ENCODE data around the gene FOXD4L3. TPM values are rescaled to one million over a fixed set of nuclear protein-coding genes. Genes with fewer than 3 reads are reported as not detected.
"Not testable (repeated sequence)": the region's sequence is repeated elsewhere in the genome, so short reads cannot be mapped to it uniquely, and the experiment has no call there.

Gene FOXD4L3
- polyA plus RNA-seq, 2 of the 4 experiments (the other 2 are of a cell fraction): 0.06 TPM; not detected in 1

GRCh38 chr9:68323749-68324148, 21.1 kb downstream of the FOXD4L3 start:
- H3K9me3 ChIP-seq; DNase-seq (ENCODE audit: low read depth in 1 of 2, low spot score in 1 of 2); H3K4me1 ChIP-seq; POLR2A ChIA-PET; H3K27ac ChIP-seq; FAIRE-seq; H3K4me3 ChIP-seq; H3K4me2 ChIP-seq; CTCF ChIA-PET: not testable (repeated sequence)
- no CpG with 5 or more reads among the region's 24 CpGs for WGBS (ENCODE audit: missing lambda C conversion rate)
- ATAC-seq: peak in 1 of 2 experiments; percentile 38; a peak in 1 of 6 replicates

- DNase-seq (ENCODE audit: low read depth in 1 of 2, low spot score in 1 of 2); FAIRE-seq; H3K4me3 ChIP-seq; H3K9me3 ChIP-seq; H3K27ac ChIP-seq; CTCF ChIA-PET; POLR2A ChIA-PET; H3K4me2 ChIP-seq; H3K4me1 ChIP-seq: not testable (repeated sequence)
- peak in 1 of 2 experiments; percentile 25; a peak in 1 of 6 replicates for ATAC-seq
- no CpG with 5 or more reads among the region's 20 CpGs for WGBS (ENCODE audit: missing lambda C conversion rate)
Observed at GRCh38 chr9:68324518-68324917, 21.9 kb downstream of the FOXD4L3 start.

- POLR2A ChIA-PET; DNase-seq (ENCODE audit: low read depth in 1 of 2, low spot score in 1 of 2); CTCF ChIA-PET; H3K9me3 ChIP-seq; H3K4me3 ChIP-seq; H3K27ac ChIP-seq; ATAC-seq; H3K4me2 ChIP-seq; H3K4me1 ChIP-seq; FAIRE-seq: not testable (repeated sequence)
- WGBS (ENCODE audit: missing lambda C conversion rate): 40% methylated on average over 2 of the region's 4 CpGs
Observed at GRCh38 chr9:68329106-68329505, 26.4 kb downstream of the FOXD4L3 start.

- H3K4me1 ChIP-seq; ATAC-seq; POLR2A ChIA-PET; H3K4me2 ChIP-seq; CTCF ChIA-PET; DNase-seq (ENCODE audit: low read depth in 1 of 2, low spot score in 1 of 2); H3K9me3 ChIP-seq; H3K4me3 ChIP-seq; H3K27ac ChIP-seq; FAIRE-seq: not testable (repeated sequence)
- WGBS (ENCODE audit: missing lambda C conversion rate): 60% methylated on average over 9 of the region's 11 CpGs
Observed at GRCh38 chr9:68330531-68331173, 28.0 kb downstream of the FOXD4L3 start.

- ATAC-seq; H3K4me1 ChIP-seq; DNase-seq (ENCODE audit: low read depth in 1 of 2, low spot score in 1 of 2); H3K4me3 ChIP-seq; H3K9me3 ChIP-seq; POLR2A ChIA-PET; FAIRE-seq; H3K27ac ChIP-seq; H3K4me2 ChIP-seq; CTCF ChIA-PET: not testable (repeated sequence)
- 11% methylated on average over 1 of the region's 1 CpG for WGBS (ENCODE audit: missing lambda C conversion rate)
Observed at GRCh38 chr9:68332122-68332521, 29.5 kb downstream of the FOXD4L3 start.

- ATAC-seq; FAIRE-seq; H3K9me3 ChIP-seq; H3K4me1 ChIP-seq; DNase-seq (ENCODE audit: low read depth in 1 of 2, low spot score in 1 of 2); H3K27ac ChIP-seq; H3K4me3 ChIP-seq; CTCF ChIA-PET; H3K4me2 ChIP-seq; POLR2A ChIA-PET: not testable (repeated sequence)
- WGBS (ENCODE audit: missing lambda C conversion rate): 61% methylated on average over 3 of the region's 3 CpGs
Observed at GRCh38 chr9:68335935-68336334, 33.3 kb downstream of the FOXD4L3 start.

- H3K9me3 ChIP-seq; DNase-seq (ENCODE audit: low read depth in 1 of 2, low spot score in 1 of 2); ATAC-seq; H3K27ac ChIP-seq; H3K4me2 ChIP-seq; POLR2A ChIA-PET; FAIRE-seq; CTCF ChIA-PET; H3K4me1 ChIP-seq; H3K4me3 ChIP-seq: not testable (repeated sequence)
- 49% methylated on average over 7 of the region's 10 CpGs for WGBS (ENCODE audit: missing lambda C conversion rate)
Observed at GRCh38 chr9:68336639-68337339, 34.1 kb downstream of the FOXD4L3 start.

- 39% methylated on average over 7 of the region's 7 CpGs for WGBS (ENCODE audit: missing lambda C conversion rate)
Observed at GRCh38 chr9:68338000-68338399, 35.3 kb downstream of the FOXD4L3 start.

GRCh38 chr9:68342265-68343025, 39.8 kb downstream of the FOXD4L3 start:
- CTCF ChIA-PET, H3K4me3 ChIP-seq: not testable (repeated sequence)
- WGBS (ENCODE audit: missing lambda C conversion rate): 7% methylated on average over 6 of the region's 10 CpGs

More at GRCh38 chr9:68338000-68338399, 35.3 kb downstream of the FOXD4L3 start:
- ATAC-seq; DNase-seq (ENCODE audit: low read depth in 1 of 2, low spot score in 1 of 2); POLR2A ChIA-PET; CTCF ChIA-PET; H3K4me2 ChIP-seq; H3K4me3 ChIP-seq; H3K9me3 ChIP-seq; H3K4me1 ChIP-seq; FAIRE-seq; H3K27ac ChIP-seq: not testable (repeated sequence)

GRCh38 chr9:68343242-68343641, 40.6 kb downstream of the FOXD4L3 start:
- DNase-seq (ENCODE audit: low read depth in 1 of 2, low spot score in 1 of 2); CTCF ChIA-PET; H3K4me2 ChIP-seq; H3K4me3 ChIP-seq; H3K4me1 ChIP-seq; POLR2A ChIA-PET; FAIRE-seq; H3K9me3 ChIP-seq; H3K27ac ChIP-seq: not testable (repeated sequence)
- WGBS (ENCODE audit: missing lambda C conversion rate): 84% methylated on average over 4 of the region's 4 CpGs
- ATAC-seq: peak in 1 of 2 experiments; percentile 31; a peak in 1 of 6 replicates

More at GRCh38 chr9:68342265-68343025, 39.8 kb downstream of the FOXD4L3 start:
- H3K4me2 ChIP-seq; H3K9me3 ChIP-seq; FAIRE-seq; DNase-seq (ENCODE audit: low read depth in 1 of 2, low spot score in 1 of 2); H3K27ac ChIP-seq; H3K4me1 ChIP-seq; POLR2A ChIA-PET: not testable (repeated sequence)
- ATAC-seq: peak; percentile 87 to 98

- CTCF ChIA-PET; POLR2A ChIA-PET; H3K27ac ChIP-seq; H3K4me1 ChIP-seq; H3K9me3 ChIP-seq; H3K4me2 ChIP-seq; H3K4me3 ChIP-seq; ATAC-seq; FAIRE-seq; DNase-seq (ENCODE audit: low read depth in 1 of 2, low spot score in 1 of 2): not testable (repeated sequence)
- 77% methylated on average over 4 of the region's 4 CpGs for WGBS (ENCODE audit: missing lambda C conversion rate)
Observed at GRCh38 chr9:68343992-68344391, 41.3 kb downstream of the FOXD4L3 start.
